ENCODE results near the gene SLC2A4. TPM values are rescaled to one million over a fixed set of nuclear protein-coding genes. Genes with fewer than 3 reads are reported as not detected.
"Not testable (repeated sequence)": the region's sequence is repeated elsewhere in the genome, so short reads cannot be mapped to it uniquely, and the experiment has no call there.

Gene SLC2A4
- total RNA-seq, 1 experiment from 2014 or later = 1.5 TPM

DNA sequence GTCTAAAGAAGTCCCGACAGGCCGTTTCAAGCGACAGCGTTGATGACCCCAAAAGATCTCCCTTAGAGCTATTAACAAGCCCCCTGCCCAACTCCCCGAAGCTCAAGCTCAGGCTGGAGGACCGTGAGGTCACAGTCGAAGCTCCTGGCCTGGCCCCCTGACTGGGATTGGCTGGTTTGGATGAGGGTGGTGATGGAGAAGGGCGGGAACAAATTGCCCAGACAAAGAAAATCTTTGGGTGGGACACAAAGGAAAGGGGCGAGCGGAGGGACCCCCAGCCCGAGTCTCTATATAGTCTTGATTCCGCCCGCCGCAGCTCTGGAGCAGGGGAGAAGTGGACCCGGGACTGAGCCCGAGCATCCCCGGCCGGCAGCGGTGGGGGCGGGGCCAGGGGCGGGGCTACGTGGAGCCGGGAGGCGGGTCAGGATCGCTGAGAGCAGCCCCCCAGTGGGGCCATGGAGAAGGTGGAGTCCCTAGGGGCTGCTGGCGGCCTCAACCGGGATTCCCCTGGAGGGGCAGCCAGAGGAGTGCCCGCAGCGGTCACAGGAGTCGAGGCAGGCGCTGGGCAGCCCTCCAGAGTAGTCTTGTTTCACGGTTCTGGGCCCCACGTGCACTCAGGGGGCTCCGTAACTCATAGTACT is 48.6 kb downstream of the SLC2A4 start:
- TSS peak; percentile 94 for BruUV-seq (replicated peaks)
- no peaks in the 10 kb centered on the region for H3K9me2 ChIP-seq (ENCODE audit: insufficient read depth)
- peak overlapping the region; percentile 67 for H3K27ac ChIP-seq
- H4K20me1 ChIP-seq (ENCODE audit: insufficient read depth) = no peaks in the 10 kb centered on the region
- TF ChIP-seq, protein P1, sequence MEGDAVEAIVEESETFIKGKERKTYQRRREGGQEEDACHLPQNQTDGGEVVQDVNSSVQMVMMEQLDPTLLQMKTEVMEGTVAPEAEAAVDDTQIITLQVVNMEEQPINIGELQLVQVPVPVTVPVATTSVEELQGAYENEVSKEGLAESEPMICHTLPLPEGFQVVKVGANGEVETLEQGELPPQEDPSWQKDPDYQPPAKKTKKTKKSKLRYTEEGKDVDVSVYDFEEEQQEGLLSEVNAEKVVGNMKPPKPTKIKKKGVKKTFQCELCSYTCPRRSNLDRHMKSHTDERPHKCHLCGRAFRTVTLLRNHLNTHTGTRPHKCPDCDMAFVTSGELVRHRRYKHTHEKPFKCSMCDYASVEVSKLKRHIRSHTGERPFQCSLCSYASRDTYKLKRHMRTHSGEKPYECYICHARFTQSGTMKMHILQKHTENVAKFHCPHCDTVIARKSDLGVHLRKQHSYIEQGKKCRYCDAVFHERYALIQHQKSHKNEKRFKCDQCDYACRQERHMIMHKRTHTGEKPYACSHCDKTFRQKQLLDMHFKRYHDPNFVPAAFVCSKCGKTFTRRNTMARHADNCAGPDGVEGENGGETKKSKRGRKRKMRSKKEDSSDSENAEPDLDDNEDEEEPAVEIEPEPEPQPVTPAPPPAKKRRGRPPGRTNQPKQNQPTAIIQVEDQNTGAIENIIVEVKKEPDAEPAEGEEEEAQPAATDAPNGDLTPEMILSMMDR (conservative IDR thresholded peaks at IDR 0.05) = no peak
- no peak for TF ChIP-seq EZH2 (IDR thresholded peaks at IDR 0.05; ENCODE audit: low read depth)
- no peaks in the 10 kb centered on the region for H3K36me3 ChIP-seq (ENCODE audit: low read depth)
- H3K4me2 ChIP-seq = peak overlapping the region; percentile 96
- H2AFZ ChIP-seq = peak overlapping the region; percentile 90
- peaks cover 16% of the 10 kb centered on the region for H3K4me1 ChIP-seq (replicated peaks; ENCODE audit: insufficient read depth)
- intact Hi-C loops (cut with micrococcal nuclease; ENCODE audit: unreplicated experiment) = loop anchor here (2.0 kb wide), 1 partner anchor 21 kb away; no protein-coding TSS in a partner anchor
- ChIA-PET CTCF (interaction anchor here (0.6 to 1.3 kb wide), 5 partner anchors 12 to 284 kb away, joined by 3 to 6 read pairs (median 3); no protein-coding TSS in a partner anchor), POLR2A (ENCODE audit: unreplicated experiment) (interaction anchor here (0.5 to 1.1 kb wide), 13 partner anchors 15 to 306 kb away, joined by 3 to 13 read pairs (median 5); partner anchors contain the start of genes GABARAP and TMEM256)
- H3K79me2 ChIP-seq (ENCODE audit: low read depth) = peaks cover 25% of the 10 kb centered on the region
- no peaks in the 10 kb centered on the region for H3K27me3 ChIP-seq (ENCODE audit: insufficient read depth, low read depth)
- no peaks in the 10 kb centered on the region for H3K9me3 ChIP-seq (ENCODE audit: insufficient read depth, low read depth)
- peaks cover 9% of the 10 kb centered on the region; the same call in 1 of the 2 replicates for H3F3A ChIP-seq (ENCODE audit: insufficient read depth, low read depth)
- peak overlapping the region; percentile 100 for H3K4me3 ChIP-seq
- peak; percentile 73 to 84 for DNase-seq

DNA sequence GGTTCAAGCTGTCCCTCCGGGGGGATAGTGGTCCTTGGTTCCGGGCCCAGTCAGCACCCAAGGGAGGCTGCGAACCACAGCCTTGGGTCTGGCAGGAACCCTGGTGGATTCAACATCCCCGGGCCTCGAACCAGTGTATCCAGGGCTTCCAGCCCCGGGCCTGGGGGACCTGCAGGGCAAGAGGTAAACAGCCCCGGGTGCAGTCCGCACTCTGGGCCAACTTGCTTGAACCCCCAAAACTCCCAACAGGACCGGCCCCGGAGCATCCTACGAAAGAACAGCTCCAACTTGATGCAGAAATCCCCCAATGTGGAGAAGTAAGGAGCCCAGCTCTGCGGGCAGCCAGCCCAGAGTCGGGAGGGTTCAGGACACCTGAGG is 49.1 kb downstream of the SLC2A4 start:
- Histone ChIP-seq H3K4me3 (peak overlapping the region; percentile 100), H3K79me2 (ENCODE audit: low read depth) (peaks cover 25% of the 10 kb centered on the region), H3K27ac (no peak overlapping the region), H2AFZ (peak overlapping the region; percentile 90), H3K4me1 (replicated peaks; ENCODE audit: insufficient read depth) (peaks cover 16% of the 10 kb centered on the region), H3F3A (ENCODE audit: insufficient read depth, low read depth) (peaks cover 9% of the 10 kb centered on the region; the same call in 1 of the 2 replicates), H4K20me1 (ENCODE audit: insufficient read depth) (no peaks in the 10 kb centered on the region), H3K9me2 (ENCODE audit: insufficient read depth) (no peaks in the 10 kb centered on the region), H3K9me3 (ENCODE audit: insufficient read depth, low read depth) (no peaks in the 10 kb centered on the region), H3K27me3 (ENCODE audit: insufficient read depth, low read depth) (no peaks in the 10 kb centered on the region), H3K4me2 (peak overlapping the region; percentile 96), H3K36me3 (ENCODE audit: low read depth) (no peaks in the 10 kb centered on the region)
- CTCF ChIA-PET = no interaction called here
- no TSS peak for BruUV-seq (replicated peaks)
- DNase-seq = no peak
- TF ChIP-seq, protein P1 (conservative IDR thresholded peaks at IDR 0.05) = no peak
- intact Hi-C loops (cut with micrococcal nuclease; ENCODE audit: unreplicated experiment) = no loop called here
- POLR2A ChIA-PET (ENCODE audit: unreplicated experiment) = interaction anchor here (0.6 kb wide), 1 partner anchor 73 kb away, joined by 10 read pairs; the partner anchor contains the start of gene TMEM256

DNA sequence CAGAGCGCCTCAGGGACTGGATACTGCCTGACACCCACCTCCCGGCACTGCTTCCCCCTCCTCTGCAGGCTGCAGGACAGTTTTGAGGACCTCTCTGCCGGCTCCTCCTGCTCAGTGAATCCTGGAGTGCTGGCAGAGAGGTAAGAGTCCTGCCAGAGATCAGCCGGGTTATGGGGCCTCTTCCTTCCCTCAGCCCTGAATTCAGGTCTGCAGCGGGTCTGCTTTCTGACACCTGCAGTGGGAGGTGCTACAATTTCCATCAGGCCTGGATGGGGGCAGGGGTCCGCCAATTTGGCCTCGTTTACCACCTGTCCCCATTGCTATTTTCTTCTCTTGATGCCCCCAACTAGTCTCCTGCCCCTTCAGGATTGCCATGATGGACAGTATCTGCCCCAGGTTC is 50.6 kb downstream of the SLC2A4 start:
- no peak overlapping the region for H2AFZ ChIP-seq
- no peak overlapping the region for H3K4me2 ChIP-seq
- intact Hi-C loops (cut with micrococcal nuclease; ENCODE audit: unreplicated experiment) = no loop called here
- no peak for DNase-seq
- no TSS peak for BruUV-seq (replicated peaks)
- H3K9me3 ChIP-seq (ENCODE audit: insufficient read depth, low read depth) = no peaks in the 10 kb centered on the region
- H3K4me1 ChIP-seq (replicated peaks; ENCODE audit: insufficient read depth) = peaks cover 16% of the 10 kb centered on the region
- ChIA-PET POLR2A (ENCODE audit: unreplicated experiment) (no interaction called here), CTCF (no interaction called here)
- H3K27me3 ChIP-seq (ENCODE audit: insufficient read depth, low read depth) = no peaks in the 10 kb centered on the region
- H3K36me3 ChIP-seq (ENCODE audit: low read depth) = no peaks in the 10 kb centered on the region
- peaks cover 9% of the 10 kb centered on the region; the same call in 1 of the 2 replicates for H3F3A ChIP-seq (ENCODE audit: insufficient read depth, low read depth)
- H3K4me3 ChIP-seq = no peak overlapping the region
- no peaks in the 10 kb centered on the region for H3K9me2 ChIP-seq (ENCODE audit: insufficient read depth)
- no peak for TF ChIP-seq EZH2 (IDR thresholded peaks at IDR 0.05; ENCODE audit: low read depth)
- TF ChIP-seq, protein P1 (conservative IDR thresholded peaks at IDR 0.05) = no peak
- no peaks in the 10 kb centered on the region for H4K20me1 ChIP-seq (ENCODE audit: insufficient read depth)
- H3K79me2 ChIP-seq (ENCODE audit: low read depth) = peaks cover 18% of the 10 kb centered on the region
- no peak overlapping the region for H3K27ac ChIP-seq

DNA sequence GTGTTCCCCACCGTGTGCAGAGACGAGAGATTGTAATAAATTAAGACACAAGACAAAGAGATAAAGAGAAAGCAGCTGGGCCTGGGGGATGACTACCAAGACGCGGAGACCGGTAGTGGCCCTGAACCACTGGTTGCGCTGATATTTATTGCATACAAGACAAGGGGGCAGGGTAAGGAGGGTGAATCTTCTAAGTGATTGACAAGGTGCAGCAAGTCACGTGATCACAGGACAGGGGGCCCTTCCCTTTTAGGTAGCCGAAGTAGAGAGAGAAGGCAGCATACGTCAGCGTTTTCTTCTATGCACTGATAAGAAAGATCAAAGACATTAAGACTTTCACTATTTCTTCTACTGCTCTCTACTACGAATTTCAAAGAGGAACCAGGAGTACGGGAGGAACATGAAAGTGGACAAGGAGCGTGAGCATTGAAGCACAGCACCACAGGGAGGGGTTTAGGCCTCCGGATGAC is 51.1 kb downstream of the SLC2A4 start:
- Histone ChIP-seq H3K4me1 (replicated peaks; ENCODE audit: insufficient read depth) (peaks cover 15% of the 10 kb centered on the region), H3K79me2 (ENCODE audit: low read depth) (peaks cover 13% of the 10 kb centered on the region)
- DNase-seq; CTCF ChIA-PET; H3K36me3 ChIP-seq (ENCODE audit: low read depth); H3K4me3 ChIP-seq; H3K27me3 ChIP-seq (ENCODE audit: insufficient read depth, low read depth); H3K9me3 ChIP-seq (ENCODE audit: insufficient read depth, low read depth); intact Hi-C loops (cut with micrococcal nuclease; ENCODE audit: unreplicated experiment); H3F3A ChIP-seq (ENCODE audit: insufficient read depth, low read depth); BruUV-seq (replicated peaks); H3K9me2 ChIP-seq (ENCODE audit: insufficient read depth); H3K27ac ChIP-seq; H3K4me2 ChIP-seq; POLR2A ChIA-PET (ENCODE audit: unreplicated experiment); H4K20me1 ChIP-seq (ENCODE audit: insufficient read depth); H2AFZ ChIP-seq: not testable (repeated sequence)
